ENCODE results near the gene PDE3A. TPM values are rescaled to one million over a fixed set of nuclear protein-coding genes. Genes with fewer than 3 reads are reported as not detected.

Gene PDE3A
- total RNA-seq, 1 experiment from 2014 or later = 2.8 TPM

- no peaks in the 10 kb centered on the region for H3K4me1 Mint-ChIP-seq
- no peak overlapping the region for H3K4me3 Mint-ChIP-seq
- ChIA-PET POLR2A (no interaction called here), CTCF (no interaction called here)
- no peak for DNase-seq (ENCODE audit: low spot score)
- TF ChIP-seq NFATC4 (CRISPR knock-in tag; IDR thresholded peaks at IDR 0.05) = no peak
- peaks cover 14% of the 10 kb centered on the region for H3K36me3 Mint-ChIP-seq
- ATAC-seq = no peak
- H3K27me3 Mint-ChIP-seq (ENCODE audit: low read depth) = no peaks in the 10 kb centered on the region
- H3K9me3 Mint-ChIP-seq = peaks cover 17% of the 10 kb centered on the region
- no peak overlapping the region for H3K27ac Mint-ChIP-seq
Observed at GRCh38 chr12:20339060-20339459, 29.3 kb upstream of the PDE3A start.

GRCh38 chr12:20342111-20342510 lies 26.2 kb upstream of the PDE3A start:
- Mint-ChIP-seq H3K27me3 (ENCODE audit: low read depth) (no peaks in the 10 kb centered on the region), H3K36me3 (no peaks in the 10 kb centered on the region), H3K27ac (no peak overlapping the region), H3K4me1 (peaks cover 11% of the 10 kb centered on the region), H3K9me3 (no peaks in the 10 kb centered on the region), H3K4me3 (no peak overlapping the region)
- ATAC-seq (no peak), DNase-seq (ENCODE audit: low spot score) (no peak)
- TF ChIP-seq AR (CRISPR knock-in tag; IDR thresholded peaks at IDR 0.05) = no peak
- no peak for TF ChIP-seq FOXJ3 (CRISPR knock-in tag; IDR thresholded peaks at IDR 0.05; ENCODE audit: borderline replicate concordance)
- ChIA-PET POLR2A (no interaction called here), CTCF (interaction anchor here (1.8 kb wide), 1 partner anchor 26 kb away, joined by 3 read pairs; the partner anchor contains the start of gene PDE3A)

GRCh38 chr12:20345866-20346265 lies 22.5 kb upstream of the PDE3A start:
- Mint-ChIP-seq H3K27ac (no peak overlapping the region; the same call in 1 of the 2 replicates), H3K4me3 (no peak overlapping the region), H3K36me3 (no peaks in the 10 kb centered on the region), H3K4me1 (peaks cover 11% of the 10 kb centered on the region), H3K27me3 (ENCODE audit: low read depth) (no peaks in the 10 kb centered on the region), H3K9me3 (peaks cover 12% of the 10 kb centered on the region)
- ATAC-seq (no peak), DNase-seq (ENCODE audit: low spot score) (no peak)
- ChIA-PET POLR2A (interaction anchor here (0.7 kb wide), 1 partner anchor 22 kb away, joined by 3 read pairs; the partner anchor contains the start of gene PDE3A), CTCF (no interaction called here)
- TF ChIP-seq ZNF219 (CRISPR knock-in tag; IDR thresholded peaks at IDR 0.05; ENCODE audit: borderline replicate concordance) (no peak), TCF7 (CRISPR knock-in tag; IDR thresholded peaks at IDR 0.05; ENCODE audit: low read depth) (no peak), NFATC4 (CRISPR knock-in tag; IDR thresholded peaks at IDR 0.05) (no peak), ZMAT4 (CRISPR knock-in tag; IDR thresholded peaks at IDR 0.05) (no peak), ATF3 (CRISPR knock-in tag; conservative IDR thresholded peaks at IDR 0.05) (no peak), CREM (CRISPR knock-in tag; IDR thresholded peaks at IDR 0.05) (no peak), ZNF281 (CRISPR knock-in tag; IDR thresholded peaks at IDR 0.05) (no peak), CBFB (CRISPR knock-in tag; IDR thresholded peaks at IDR 0.05; ENCODE audit: low read depth) (no peak), HMGXB4 (CRISPR knock-in tag; IDR thresholded peaks at IDR 0.05) (no peak), NR2C2 (CRISPR knock-in tag; IDR thresholded peaks at IDR 0.05) (no peak), FOXP1 (CRISPR knock-in tag; IDR thresholded peaks at IDR 0.05; ENCODE audit: borderline replicate concordance) (no peak), OVOL2 (CRISPR knock-in tag; IDR thresholded peaks at IDR 0.05; ENCODE audit: borderline replicate concordance) (no peak), E2F4 (CRISPR knock-in tag; IDR thresholded peaks at IDR 0.05; ENCODE audit: borderline replicate concordance, low read depth) (no peak), MLX (CRISPR knock-in tag; IDR thresholded peaks at IDR 0.05) (no peak), RORB (CRISPR knock-in tag; IDR thresholded peaks at IDR 0.05) (no peak), JAZF1 (CRISPR knock-in tag; IDR thresholded peaks at IDR 0.05) (no peak), CREB1 (CRISPR knock-in tag; IDR thresholded peaks at IDR 0.05) (no peak), IRF1 (CRISPR knock-in tag; IDR thresholded peaks at IDR 0.05) (no peak), ZNF416 (CRISPR knock-in tag; IDR thresholded peaks at IDR 0.05) (no peak)
